GM18870 (cell line): Measurements from ENCODE around the gene ASIC2.

ENCODE experiments used
- ATAC-seq: cut with Tn5 transposase; IDR thresholded peaks from one replicate; pipeline ENCODE4 v1.9.1; 2021; ENCODE audit warnings: moderate library complexity; ENCODE audit not compliant: unreplicated experiment

ASIC2 gene

GRCh38 chr17:33120103-33120502 is 173.0 kb downstream of the ASIC2 start:
- no peak for ATAC-seq

DNA sequence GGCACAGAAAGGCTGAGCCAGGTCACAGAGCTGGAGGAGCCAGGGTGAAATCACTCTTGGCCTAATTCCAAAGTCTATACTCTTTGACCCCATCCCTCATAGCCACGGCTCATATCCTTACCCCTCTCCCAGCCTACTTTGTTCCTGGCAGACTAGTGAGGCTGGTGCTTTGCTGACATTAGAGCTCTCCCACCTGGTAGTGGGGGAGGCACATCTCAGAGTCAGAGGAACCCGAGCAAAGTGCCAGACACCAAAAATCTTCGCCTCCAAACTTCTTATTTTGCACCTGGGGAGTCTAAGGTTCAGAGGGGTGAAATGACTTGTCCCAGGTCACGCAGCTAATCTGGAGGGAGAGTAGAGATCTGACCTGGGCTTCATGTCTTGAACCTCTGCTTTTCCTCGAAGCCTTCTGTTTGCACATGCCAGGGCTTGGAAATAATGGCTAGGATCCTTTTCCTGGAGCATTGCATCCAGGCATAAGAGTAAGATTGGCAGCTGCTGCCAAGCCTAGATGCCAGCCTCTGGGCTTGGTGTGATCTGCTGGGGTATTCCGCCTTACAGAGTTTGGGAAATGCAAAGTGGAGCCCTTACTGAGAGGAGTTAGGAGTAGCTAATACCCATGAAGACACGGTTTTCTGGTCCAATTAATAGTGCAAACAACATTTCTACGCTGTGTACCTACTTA is 174.6 kb downstream of the ASIC2 start:
- no peak for ATAC-seq

DNA sequence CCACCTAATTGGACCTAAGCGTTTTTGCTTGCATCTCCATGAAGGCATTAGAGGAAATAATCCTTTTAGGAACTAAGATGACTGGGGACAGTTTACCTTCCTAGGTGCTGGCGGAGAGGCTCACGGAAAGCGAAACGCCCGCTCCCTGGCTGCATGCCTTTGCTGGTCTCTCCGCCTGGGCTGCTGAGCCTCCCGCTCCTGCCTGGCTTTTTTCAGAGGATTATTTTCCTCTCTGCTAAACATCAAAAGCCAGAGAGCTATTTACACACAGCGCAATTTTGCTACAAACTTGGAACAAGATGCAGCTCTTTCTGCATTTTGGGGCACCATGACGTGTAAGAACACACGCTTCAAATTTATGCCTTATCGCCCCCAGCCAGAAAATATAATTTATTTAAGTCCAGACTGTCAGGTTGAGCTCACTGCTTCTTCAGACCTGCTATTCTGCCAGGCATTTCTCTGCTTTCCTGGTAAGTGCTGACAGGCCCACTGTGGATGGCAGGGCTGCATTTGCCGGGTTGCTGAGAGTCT is 177.0 kb downstream of the ASIC2 start:
- no peak for ATAC-seq

- no peak for ATAC-seq
These were observed 177.7 kb downstream of the ASIC2 start for GRCh38 chr17:33115366-33115765.

GRCh38 chr17:33113991-33114370 is 179.1 kb downstream of the ASIC2 start:
- ATAC-seq: no peak

- no peak for ATAC-seq
These were observed 179.7 kb downstream of the ASIC2 start for GRCh38 chr17:33113276-33113990.

DNA sequence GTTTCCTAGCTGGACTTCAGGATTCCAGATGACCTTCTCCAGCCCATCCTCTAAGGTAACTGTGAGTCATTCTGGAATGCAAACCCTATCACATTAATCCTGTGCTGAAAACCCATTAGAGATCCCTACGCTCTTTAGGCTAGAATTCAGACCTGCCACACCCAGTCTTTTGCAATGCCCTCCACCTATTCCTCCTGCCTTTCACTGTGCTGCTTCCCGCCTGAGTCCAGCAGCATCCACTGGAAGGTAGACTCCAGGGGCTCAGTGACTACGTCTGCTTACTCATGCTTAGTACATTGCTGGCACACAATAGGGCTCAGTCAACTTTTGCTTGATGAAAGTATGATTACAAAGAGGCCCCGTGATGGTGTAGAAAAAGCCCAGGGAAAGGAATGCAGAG is 180.3 kb downstream of the ASIC2 start:
- no peak for ATAC-seq

- no peak for ATAC-seq
These were observed 183.6 kb downstream of the ASIC2 start for GRCh38 chr17:33109336-33110072.

GRCh38 chr17:33106525-33107165 is 186.4 kb downstream of the ASIC2 start:
- ATAC-seq: no peak

DNA sequence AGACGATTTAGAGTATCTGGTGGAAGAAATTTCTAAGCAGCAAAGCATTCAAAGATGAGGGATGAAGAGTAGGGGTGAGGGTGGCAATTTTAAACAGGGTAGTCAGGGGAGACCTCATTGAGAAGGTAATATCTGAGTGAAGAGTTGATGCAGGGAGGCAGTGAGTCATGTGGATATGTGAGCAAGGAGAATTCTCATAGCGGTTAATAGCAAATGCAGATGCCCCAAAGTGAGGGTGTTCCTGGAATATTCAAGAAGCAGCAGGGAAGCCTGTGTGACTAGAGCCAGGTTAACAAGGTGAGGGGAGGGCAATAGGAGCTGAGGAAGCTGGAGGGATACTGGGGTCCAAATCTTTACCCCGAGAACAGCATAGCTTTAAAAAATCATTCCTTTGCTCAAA is 187.2 kb downstream of the ASIC2 start:
- ATAC-seq: no peak

DNA sequence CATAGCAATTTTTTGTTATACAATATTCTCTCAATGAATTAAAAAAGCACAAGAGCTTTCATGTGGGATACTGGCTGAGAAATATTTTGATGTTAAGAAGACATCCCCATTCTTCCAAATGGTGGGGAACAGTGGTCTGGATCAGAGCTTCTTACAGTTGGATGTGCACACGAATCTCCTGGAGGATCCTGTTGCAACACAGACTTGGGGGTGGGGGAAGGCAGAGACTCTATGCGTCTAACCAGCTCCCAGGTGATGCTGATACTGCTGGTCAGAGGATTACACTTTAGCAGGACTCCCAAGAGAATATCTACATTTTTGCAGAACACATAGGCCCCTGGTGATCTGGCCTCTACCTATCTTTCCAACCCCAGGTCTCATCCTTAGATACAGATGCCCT is 193.2 kb downstream of the ASIC2 start:
- ATAC-seq: no peak

GRCh38 chr17:33099252-33099651 is 193.8 kb downstream of the ASIC2 start:
- no peak for ATAC-seq

GRCh38 chr17:33097411-33097810 is 195.7 kb downstream of the ASIC2 start:
- ATAC-seq: no peak

DNA sequence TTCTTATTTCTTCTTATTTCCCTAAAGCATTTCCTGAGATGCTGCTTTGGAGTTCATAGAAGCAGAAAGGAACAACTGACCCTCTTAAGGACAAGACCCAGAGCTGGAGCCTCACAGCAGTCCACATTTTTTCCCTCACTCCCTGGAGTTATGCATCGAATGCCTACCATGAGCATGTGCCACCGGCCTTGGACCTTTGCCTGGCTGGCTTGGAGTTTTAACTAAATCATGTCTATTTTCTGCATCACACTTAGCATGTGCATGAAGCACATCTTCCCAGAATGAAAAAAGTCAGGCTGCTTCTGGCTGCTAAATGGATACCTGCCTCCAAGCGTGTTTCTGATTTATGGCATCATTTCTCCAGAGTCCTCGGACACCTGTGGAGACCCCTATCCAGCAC is 196.9 kb downstream of the ASIC2 start:
- no peak for ATAC-seq

GRCh38 chr17:33091271-33091670 is 201.8 kb downstream of the ASIC2 start:
- ATAC-seq: no peak

DNA sequence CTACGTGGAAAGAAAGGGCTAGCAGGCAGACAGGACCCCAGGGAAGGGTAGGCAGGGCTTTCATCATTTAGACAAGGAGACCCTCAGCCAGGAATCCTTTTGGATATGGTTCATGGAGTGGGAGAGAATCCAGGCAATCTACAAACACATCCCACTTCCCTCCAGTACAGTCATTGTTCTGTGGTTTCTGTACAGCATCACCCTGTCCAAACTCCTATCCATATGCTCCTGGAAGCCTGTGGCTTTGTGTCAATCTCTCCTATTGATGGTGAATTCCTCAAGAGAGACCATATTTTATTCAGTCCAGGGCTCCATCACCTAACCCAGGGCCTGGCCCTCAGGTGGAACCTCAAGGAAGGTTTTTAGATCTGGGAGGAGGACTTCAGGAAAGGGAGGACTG is 202.3 kb downstream of the ASIC2 start:
- ATAC-seq: no peak

GRCh38 chr17:33086878-33087277 is 206.2 kb downstream of the ASIC2 start:
- no peak for ATAC-seq

- ATAC-seq: no peak
These were observed 207.1 kb downstream of the ASIC2 start for GRCh38 chr17:33086041-33086440.

GRCh38 chr17:33085256-33085655 is 207.8 kb downstream of the ASIC2 start:
- no peak for ATAC-seq

DNA sequence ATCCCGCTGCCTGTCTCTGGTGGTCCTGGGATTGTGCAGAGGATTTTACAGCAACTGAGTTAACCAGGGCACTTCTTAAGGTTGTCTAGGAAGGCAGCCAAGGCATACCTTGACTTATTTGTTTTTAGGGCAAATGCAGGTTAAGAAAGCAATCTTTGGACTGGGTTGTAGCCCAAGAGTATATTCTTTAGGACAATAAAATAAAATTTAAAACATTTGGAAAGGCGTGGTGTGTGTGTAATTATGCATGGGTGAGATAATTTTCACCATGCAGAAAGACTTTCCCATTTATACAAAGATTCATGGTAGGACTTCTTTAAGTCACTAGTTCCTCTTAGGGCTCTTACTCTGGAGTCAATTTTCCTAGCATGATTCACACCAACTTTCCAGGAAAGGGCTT is 208.3 kb downstream of the ASIC2 start:
- no peak for ATAC-seq

- ATAC-seq: no peak
These were observed 210.4 kb downstream of the ASIC2 start for GRCh38 chr17:33082529-33083173.
